B cell (primary cell): ENCODE data around the gene TMEM134.

Experiments used
- EZH2 ChIP-seq: IDR thresholded peaks from 2 replicates; pipeline ENCODE4 v1.6.1; 2012; ENCODE audit warnings: borderline replicate concordance, low read depth, mild to moderate bottlenecking, moderate library complexity, low read length; ENCODE audit not compliant: insufficient read depth, poor library complexity, severe bottlenecking
- TF ChIP-seq, protein P1 (sequence below): fragments of 200-600 bp; IDR thresholded peaks from one replicate; pipeline ENCODE4 v1.8.0; 2022; ENCODE audit warnings: antibody characterized with exemption, mild to moderate bottlenecking

DNA sequence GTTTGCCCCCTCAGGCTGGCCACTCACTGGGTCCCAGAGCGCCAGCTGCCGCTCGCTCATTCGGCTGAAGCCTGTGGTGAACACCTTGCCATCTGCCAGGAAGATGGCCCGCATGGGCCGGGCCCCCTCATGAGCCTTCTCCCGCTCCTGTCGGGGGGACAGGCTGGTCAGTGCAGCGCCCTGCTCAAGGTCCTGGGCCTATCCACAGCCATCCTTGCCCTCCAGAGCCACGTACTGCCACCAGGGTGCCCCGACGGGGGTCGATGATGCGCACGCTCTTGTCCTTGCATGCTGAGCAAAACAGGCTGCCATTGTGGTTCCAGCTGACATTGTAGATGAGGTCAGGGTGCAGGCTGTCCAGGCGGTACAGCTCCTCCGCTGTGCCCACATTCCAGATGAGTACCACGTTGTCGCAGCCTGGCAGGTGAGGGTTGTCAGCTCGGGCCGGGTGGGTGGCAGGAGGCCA, 27.9 kb downstream of the TMEM134 start:
- TF ChIP-seq, protein P1, sequence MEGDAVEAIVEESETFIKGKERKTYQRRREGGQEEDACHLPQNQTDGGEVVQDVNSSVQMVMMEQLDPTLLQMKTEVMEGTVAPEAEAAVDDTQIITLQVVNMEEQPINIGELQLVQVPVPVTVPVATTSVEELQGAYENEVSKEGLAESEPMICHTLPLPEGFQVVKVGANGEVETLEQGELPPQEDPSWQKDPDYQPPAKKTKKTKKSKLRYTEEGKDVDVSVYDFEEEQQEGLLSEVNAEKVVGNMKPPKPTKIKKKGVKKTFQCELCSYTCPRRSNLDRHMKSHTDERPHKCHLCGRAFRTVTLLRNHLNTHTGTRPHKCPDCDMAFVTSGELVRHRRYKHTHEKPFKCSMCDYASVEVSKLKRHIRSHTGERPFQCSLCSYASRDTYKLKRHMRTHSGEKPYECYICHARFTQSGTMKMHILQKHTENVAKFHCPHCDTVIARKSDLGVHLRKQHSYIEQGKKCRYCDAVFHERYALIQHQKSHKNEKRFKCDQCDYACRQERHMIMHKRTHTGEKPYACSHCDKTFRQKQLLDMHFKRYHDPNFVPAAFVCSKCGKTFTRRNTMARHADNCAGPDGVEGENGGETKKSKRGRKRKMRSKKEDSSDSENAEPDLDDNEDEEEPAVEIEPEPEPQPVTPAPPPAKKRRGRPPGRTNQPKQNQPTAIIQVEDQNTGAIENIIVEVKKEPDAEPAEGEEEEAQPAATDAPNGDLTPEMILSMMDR: no peak
- no peak for TF ChIP-seq EZH2
